ENCODE measurements around the gene FMN1. TPM values are rescaled to one million over a fixed set of nuclear protein-coding genes. Genes with fewer than 3 reads are reported as not detected.
"Not testable (repeated sequence)": the region's sequence is repeated elsewhere in the genome, so short reads cannot be mapped to it uniquely, and the experiment has no call there.

The FMN1 gene
- total RNA-seq, 1 donor from 2014 or later = 0.17 TPM

DNA sequence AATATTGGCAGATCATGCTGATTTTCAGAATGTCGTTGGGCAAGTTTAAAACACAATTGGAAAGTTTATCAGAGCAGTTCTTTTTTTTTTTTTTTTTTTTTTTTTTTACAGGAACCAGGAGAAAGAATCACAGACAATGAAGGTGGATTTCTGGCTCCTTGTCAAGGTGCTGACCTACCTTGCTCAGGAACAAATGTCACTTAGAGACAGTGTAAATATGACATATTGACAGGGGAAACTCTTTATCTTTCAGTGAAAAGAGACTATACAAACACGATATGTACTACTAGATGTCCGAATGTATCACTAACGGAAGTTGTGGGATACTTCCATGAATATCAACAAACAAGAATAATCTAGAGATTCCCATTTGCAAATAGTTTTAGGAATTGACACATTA, 237.3 kb downstream of the FMN1 start:
- no peak for DNase-seq

DNA sequence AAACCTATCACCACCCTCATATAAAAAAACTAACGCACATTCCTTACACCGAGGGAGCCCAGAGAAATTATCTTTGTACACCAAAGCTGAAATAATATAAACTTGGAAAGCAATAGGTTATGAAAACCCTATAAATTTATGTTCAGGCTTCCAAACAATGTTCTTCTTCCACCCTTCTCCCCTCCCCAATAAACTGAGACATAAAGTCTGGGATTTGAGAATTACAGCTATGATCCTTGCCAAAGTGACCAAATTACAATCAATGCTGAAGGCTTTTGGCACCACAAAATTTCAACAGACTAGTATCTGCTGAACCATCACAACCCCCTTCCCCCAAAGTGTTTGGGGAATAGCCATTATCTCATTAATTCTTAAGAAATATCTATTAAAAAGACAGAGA, 237.8 kb downstream of the FMN1 start:
- DNase-seq = no peak

DNA sequence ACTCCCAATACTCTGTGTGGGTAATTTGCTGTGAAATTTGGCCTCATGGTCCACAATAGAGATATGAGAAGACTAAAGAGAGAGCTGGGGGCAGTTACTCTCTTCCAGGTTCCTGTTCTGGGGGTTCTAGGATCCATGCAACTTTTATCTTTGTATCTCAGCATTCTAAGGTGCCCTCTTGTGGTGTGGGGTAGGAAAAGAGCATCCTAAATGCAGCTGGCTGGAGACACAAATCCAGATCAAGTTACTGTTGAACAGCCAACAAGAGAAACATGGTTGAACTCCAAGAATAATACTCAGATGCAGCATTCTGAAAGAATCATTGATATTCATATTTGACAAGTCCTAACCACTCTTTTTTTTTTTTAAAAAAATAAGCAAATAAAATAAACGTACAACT, 238.5 kb downstream of the FMN1 start:
- DNase-seq = peak; percentile 64

DNA sequence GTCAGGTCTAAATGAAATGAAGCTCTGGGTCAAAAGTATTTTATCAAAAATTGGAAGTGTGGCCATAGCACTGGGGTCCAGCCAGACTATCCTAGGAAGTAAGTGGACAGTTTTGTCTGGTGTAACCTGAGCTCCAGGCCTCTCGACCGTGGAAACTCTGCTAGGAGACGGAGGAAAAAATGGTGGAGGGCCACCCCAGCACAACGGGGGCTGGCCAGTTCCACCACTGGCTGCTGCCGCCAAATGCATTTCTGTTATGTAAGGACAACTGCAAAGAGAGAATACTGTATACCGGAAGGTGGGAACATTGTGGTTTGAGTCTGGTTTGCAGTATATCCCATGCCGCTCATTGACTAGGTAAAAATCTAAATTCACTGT, 241.0 kb downstream of the FMN1 start:
- no peak for DNase-seq

DNA sequence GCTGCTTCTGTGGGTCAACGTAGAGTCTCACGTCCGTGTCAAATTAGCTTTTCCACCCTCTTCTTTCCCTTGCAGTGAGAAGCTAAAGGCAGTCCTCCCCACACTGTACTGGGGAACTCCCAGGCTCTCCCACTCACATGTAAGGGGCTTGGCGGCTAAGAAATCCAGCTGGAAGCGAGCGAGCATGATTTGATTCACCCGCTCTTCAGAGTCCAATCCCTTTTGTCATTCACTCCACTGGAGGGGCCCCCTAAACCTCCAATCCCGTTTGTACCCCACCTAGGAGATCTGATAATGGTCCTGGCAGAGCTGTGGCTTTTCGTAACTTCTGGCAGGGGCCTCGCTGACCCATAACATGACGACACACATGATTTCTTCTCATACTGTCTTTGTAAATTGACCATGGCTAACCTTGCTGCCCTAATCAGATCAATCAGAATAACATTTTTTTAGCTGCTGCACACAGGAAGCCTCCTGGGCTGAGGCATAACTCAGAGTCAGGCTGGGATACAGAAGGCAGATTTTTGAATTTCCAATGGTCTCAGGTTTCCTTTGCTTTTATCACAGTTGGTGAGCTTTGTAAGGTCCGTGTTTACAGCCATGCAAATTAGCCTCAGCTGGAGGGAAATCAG, 241.5 kb downstream of the FMN1 start:
- DNase-seq = no peak

DNA sequence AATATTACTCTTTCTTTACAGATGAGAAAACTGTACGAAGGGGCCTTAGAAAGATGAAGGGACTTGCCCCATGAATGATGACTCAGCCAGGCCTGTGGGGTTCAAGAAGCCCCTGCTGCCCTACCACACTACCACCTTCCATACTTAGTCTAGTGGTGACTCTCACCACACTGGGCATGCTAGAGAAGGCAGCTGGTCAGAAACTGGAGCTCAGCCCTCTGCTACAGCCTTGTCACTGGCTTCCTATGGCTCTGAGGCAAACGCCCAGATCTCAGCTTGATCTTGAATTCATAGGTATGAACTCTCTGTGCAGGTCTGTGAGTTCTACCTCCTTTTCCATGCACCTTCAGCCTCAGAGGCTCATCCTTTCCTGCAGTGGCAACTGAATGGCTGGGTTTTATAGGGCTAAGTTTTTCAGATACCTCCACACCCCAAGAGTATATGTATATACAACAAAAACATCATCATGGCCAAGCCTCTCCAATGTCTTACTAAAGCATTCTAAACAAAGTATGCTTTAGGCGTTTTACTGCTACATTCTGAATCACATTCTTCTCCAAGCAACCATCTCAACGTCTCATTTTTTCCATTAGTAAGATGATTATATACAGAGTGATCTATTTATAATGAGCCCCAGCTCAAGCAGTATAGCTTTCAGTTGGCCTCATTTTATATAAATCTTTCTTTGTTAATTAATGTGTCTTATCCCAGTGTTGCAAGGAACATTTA, 242.6 kb downstream of the FMN1 start:
- DNase-seq = no peak

DNA sequence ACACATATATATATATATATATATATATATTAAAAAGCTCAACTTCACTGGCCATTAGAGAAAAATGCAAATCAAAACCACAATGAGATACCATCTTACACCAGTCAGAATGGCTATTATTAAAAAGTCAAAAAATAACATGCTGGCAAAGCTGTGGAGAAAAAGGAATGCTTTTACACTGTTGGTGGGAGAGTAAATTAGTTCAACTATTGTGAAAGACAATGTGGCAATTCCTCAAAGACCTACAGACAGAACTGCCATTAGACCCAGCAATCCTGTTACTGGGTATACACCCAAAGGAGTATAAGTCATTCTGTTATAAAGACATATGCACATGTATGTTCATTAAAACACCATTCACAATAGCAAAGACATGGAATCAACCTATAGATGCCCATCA, 244.5 kb downstream of the FMN1 start:
- not testable (repeated sequence) for DNase-seq

DNA sequence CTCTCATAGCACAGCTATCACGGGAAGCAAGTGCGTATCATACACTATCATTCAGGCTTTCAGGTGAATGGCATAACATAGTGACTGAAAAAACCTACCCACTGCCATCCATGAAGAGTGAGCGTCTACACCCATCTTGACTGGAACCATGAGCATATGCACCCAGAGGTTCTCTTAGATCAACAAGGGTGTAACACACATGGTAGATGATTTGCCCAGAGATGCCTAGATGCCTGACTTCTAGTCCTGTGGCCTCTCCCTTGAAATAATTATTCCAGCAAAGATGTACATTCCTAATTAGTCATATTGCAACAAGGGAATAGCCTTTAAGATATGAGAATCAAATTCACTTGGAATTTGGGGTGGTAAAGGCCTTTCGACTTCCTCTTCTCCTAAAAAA, 248.3 kb downstream of the FMN1 start:
- no peak for DNase-seq

DNA sequence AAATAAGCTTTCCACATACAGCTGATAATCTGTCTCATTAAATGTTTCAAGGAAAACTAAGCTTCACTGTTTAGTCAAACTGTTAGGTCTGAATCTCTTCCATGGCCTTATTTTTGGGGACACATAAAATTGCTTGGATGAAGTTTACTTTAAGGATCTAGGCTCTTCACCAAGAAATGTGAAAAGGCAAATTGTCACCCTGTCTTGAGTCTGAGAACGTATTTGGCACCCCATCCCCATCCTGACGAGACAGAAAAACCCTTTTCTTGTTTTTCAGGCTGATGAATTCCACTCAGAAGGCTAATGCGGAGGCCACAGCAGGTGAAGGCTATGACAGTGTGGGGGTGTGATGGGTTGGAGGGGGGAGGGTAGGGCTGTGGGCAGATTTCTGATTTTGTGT, 250.1 kb downstream of the FMN1 start:
- DNase-seq = no peak

DNA sequence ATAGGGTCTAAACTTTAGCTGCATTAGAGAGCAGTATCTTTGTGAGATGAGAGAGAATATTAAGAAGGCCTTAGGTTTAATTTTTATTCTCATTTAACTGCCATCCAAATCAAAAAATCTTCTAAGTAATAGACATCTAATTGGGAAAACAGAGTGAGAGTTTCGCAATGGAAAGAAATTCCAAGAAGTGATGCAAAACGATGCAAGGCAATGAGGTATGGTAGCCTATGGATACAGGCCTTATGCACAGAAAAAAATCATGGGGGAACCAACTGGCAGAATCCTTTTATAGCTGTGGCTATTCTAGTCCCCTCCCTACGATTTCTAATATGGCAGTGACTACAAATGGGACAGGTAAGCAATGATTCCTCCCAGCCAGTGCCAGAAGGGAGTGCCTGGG, 250.8 kb downstream of the FMN1 start:
- no peak for DNase-seq

DNA sequence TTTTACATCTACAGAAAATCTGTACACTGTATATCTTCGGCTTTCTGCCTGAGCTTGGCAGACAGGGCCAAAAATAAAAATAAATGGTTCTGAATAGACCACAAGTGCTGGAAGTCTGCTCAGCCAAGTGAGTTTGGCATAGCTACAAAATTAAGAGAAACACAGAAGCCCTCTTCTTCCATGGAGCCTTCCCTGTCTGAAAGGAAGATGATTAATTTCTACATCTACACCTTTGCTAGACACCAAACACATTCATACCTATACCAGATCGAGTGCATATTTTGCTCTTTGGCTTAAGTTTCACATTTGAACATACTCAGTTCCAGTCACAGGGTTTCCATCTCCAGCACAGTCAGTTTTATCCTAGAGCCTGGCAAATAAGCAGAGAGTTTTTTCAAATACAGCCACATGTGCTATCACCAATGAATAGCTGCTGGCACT, 252.1 kb downstream of the FMN1 start:
- no peak for DNase-seq

DNA sequence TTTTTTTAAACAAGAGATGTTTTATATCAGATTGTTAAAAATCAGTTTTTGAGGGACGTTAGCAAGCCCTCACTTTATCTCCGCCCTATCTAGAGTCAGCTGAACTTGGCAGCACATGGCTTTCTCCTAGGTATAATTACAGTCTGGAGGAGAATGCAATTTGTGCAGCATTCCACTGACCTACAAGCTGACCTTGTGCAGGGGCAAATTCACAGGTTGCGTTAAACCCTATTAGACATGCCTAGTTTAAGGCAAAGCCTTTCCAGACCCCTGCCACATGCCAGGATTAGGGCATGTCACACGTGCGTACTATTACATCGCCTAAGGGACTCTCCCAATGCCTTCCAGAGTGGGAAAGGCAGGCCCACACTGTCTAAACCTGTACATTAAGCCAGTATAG, 252.7 kb downstream of the FMN1 start:
- no peak for DNase-seq

DNA sequence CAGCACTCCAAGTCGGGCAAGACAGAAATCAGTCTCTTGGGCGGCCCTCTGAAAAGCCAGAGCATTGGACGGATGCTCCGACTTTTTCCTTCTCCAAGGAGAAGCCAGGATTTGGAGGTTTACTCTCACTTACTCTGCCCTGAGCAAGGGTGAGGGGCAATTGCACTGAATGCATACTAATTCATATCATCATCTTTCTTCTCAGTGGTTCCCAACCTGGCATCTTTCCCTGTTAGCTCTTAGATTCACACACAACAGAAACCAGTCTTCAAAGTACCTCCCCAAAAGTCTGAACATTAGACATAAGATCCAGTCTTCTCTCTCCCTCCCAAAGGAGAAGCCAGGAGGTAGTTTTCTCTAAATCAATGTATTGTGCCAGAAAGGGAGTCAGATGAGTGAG, 257.5 kb downstream of the FMN1 start:
- DNase-seq = no peak

DNA sequence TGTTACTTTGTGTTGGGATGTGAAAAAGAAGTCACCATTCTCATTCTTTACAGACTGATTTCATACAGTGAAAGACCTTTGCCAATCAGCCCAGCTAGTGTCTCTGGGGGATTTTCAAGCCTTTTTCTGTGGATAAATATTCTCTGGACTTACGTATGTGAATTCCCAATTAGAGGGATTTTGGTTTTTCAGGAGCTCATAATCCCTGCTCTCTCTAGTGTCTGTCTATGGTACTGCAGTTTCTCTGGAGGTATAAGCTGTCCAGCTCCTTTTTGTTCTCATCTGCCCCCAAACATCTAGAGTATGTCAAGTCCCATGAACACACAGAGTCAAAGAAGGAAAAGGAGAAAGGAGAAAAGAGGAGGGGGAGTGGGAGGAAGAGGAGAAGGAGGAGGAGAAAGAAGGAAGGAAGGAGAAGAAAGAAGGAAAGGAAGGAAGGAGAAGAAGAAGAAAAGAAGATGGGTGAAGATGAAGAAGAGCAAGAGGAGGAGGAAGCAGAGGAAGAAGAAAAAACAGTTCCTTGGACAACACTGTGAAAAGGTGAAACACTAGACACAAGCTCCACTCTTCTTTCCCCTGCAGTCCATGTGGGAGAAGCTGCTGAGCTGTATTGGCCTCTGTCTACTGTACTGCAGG, 258.1 kb downstream of the FMN1 start:
- peak; percentile 73 for DNase-seq

DNA sequence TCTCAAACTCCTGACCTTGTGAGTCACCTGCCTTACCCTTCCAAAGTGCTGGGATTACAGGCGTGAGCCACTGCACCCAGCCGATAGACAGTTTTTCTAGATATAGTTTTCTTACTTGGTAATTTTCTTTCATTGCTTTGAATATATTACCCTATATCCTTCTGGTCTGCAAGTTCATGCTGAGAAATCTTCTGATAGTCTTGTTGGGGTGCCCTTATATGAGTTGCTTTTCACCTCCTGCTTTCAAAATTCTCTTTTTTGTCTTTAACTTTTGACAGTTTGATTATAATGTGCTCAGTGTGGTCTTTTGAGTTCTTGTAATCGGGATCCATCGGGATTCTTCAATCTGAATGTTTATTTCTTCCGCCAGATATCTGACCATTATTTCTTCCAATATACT, 259.4 kb downstream of the FMN1 start:
- no peak for DNase-seq

DNA sequence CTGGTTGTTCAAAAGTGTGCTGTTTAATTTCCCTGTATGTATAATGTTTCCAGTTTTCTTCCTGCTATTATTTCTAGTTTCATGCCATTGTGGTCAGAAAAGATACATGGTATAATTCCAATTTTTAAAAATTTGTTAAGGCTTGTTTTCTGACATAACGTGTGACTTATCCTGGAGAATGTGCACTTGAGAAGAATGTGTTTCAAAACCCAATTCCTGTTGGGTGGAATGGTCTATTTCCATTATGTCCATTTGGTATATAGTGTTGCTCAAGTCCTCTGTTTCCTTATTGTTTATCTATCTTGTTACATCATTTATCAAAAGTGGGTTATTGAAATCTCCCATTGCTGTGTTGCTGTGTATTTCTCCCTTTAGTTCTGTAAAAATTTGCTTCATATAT, 261.3 kb downstream of the FMN1 start:
- no peak for DNase-seq

DNA sequence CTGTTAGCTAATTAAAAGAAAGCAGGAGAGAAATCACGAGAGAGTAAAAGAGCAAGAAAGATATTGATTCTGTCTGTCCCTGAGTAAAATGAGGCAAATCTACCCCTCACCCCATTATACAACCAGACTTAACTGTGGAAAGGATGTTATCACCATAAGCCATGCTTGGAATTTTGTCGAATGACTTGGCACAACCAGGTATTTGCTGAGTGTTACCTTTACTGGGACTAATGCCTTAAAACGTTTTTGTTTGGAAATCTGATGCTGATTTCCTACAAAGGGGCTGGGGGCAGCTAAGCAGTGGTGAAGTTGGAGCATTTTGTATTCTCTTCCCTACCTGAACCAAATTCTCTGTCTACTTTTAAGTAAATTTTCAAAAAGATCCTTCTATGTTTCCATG, 265.6 kb downstream of the FMN1 start:
- no peak for DNase-seq

DNA sequence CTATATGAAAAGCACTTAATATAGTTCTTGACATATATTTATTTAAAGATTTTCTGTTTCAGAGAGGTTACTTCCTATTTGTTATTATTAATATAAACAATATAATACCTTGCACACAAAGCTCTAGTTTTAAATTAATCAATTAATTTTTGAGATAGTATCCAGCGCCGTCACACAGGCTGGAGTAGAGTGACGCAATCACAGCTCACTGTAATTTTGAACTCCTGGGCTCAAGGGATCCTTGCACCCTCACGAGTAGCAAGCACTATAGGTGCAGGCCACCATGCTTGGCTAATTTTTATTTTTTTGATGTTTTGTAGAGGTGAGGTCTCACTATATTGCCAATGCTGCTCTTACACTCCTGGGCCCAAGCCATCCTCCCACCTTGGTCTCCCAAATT, 267.4 kb downstream of the FMN1 start:
- no peak for DNase-seq

DNA sequence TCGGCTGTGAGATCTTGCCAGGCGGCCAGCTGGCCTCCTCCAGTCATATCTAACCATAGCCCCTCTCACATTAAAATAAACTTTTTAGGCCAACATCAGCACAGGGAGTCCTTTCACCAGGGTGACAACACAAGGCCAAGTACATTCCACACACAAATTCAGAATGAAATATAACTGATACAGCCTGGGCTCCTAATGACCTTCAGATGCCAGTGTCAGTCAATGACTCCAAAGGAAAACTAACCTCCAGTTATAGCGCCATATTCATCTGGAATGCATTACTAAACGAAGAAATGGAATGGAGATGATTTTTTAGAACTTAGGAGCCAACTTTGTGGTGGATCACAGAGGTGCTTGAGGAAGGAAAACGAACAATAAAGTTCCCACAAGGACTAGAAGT, 271.3 kb downstream of the FMN1 start:
- no peak for DNase-seq

DNA sequence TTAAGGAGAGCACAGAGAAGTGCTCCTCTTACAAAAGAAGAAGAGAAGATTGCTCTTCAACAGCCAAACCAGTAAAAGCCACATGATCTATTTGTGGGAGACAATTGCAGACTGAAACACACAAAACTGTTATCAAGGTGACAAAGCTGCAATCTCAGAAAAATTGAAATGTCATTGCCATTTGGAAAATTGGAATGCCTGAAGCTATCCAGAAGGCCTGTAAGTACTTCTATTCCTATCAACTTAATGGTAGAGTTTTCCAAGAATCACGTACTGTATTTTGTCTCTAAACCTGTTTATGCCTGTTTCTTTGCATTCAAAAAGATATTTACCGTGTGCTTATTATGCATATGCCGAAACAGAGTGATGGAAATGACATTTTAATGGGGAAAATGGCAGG, 272.0 kb downstream of the FMN1 start:
- DNase-seq = no peak

DNA sequence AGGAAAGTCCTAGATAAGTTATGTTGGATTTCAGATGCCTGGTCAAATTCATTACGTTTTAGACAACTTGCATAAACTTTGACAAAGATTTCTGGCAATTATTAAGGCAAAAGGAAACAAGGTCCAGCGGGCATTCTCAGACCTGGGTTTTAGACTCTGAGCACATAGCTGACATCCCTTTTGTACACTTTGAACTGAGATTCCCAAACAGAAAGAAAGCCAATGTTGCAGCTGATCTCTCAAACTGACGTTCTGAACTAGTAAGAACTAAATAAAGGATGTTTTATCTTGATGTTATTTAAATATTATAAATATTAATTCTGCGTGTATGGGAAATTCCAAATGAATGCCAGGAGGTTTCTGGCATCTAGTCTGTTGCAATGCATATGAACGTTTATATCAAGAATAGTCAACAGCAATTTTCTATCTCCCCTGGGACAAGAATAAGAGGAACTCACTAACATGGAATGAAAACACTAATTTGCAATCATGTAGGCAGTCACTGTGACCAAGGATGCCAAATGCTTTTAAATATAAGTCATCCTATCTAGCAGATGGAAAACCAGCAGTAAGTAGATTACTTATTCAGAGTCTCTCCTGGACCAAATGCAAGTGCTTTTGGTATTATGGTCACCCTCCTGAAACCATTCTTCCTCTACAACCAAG, 274.6 kb downstream of the FMN1 start:
- no peak for DNase-seq

DNA sequence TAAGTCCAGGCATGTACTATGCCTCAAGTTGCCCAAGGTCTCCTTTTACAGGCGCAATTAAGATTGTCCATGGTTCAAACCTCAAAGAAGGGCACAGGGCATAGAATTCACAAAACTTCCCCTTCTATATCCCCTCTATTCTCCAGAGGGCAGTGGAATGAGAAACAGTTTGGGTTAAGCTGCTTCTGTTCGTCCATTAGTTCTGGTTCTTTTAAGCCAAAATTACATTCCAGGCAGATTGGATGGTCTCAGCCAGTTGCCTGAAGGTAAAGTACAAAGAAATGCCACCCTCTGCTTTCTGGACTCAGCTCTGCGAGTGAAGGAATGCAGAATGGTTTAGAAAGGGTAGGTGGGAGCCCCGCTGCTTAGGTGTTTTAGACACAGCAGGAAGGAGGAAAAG, 276.0 kb downstream of the FMN1 start:
- no peak for DNase-seq

DNA sequence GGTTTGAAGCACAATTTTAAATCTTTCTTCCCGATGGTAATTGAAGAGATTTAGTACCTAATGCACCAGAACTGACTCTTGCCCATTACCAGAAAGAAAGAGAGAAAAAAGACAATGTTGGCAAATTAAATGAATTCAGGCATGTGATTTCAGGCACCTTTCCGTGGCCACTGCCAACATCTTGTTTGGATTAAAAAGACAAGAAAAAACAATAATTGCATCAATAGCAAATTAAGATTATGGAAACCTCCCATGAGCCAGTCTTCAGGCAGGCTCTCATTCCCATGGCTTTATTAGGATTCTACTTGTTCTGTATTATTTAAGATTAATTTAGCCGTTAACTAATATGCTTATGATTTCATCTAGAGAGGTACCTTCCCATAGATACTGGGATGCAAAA, 283.7 kb downstream of the FMN1 start:
- no peak for DNase-seq

DNA sequence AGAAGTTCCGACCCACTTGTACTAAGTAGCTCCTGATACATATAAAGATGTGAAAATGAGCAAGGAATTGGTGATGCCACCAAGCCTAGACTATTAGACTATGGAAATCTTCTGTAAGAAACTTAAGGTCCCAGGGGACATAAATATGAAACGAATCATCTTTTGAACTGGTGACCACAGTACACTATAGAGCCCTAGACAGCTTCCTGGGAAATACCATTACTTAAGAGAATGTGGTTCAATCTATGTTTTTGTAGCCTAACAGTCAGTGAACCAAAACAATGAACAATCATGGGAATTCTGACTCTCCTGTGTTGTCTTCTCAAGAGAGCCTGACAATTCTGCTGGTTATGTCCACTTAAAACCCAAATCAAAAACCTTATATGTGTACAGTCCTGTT, 285.1 kb downstream of the FMN1 start:
- DNase-seq = no peak

All from dermis blood vessel endothelial cell (primary cell).